GM20431 (cell line): ENCODE measurements around the gene ULK2.

Source experiments
- in situ Hi-C: fragments of 300-500 bp; cut with MseI, MboI; formaldehyde crosslinking; loops from one replicate; pipeline ENCODE4 v1.15.0; 2020; ENCODE audit warnings: low sequenced_read_pairs; ENCODE audit not compliant: unreplicated experiment

Gene ULK2

DNA sequence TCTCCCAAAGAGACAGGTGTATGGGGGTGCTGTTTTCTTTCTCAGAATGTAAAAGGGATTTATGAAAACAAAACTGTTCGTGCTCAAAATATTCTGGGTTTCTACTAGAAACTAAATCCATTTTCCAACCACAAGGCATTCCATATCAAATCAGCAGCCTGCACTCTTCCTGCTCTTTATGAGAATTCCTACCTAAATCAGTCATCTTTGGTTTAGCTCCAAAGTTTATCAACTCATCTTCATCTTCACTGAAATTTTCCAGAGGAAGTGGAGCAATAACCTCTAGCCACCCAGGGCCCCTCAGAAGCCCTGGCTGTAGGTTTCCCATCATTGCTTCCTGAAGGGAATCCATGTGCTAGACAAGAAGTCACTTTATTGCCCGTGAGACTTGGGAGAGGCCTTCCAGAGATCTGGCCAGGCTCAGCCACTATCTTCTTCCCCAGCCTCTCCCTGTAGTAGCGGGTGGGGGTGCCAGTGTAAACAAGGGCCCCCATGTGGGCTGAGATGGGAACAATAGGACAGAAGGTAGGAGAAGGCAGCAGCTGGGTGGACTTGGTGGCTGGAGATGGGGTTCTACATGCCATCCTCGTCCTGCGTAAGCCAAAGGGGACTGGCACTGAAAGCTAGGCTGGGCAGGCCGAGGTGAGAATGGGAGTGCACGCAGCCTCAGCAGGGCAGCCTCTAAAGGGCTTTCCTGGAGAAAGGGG is 97.6 kb downstream of the ULK2 start:
- in situ Hi-C loops, result loop anchor here (10.0 kb wide), 1 partner anchor 255 kb away; no protein-coding TSS in a partner anchor

DNA sequence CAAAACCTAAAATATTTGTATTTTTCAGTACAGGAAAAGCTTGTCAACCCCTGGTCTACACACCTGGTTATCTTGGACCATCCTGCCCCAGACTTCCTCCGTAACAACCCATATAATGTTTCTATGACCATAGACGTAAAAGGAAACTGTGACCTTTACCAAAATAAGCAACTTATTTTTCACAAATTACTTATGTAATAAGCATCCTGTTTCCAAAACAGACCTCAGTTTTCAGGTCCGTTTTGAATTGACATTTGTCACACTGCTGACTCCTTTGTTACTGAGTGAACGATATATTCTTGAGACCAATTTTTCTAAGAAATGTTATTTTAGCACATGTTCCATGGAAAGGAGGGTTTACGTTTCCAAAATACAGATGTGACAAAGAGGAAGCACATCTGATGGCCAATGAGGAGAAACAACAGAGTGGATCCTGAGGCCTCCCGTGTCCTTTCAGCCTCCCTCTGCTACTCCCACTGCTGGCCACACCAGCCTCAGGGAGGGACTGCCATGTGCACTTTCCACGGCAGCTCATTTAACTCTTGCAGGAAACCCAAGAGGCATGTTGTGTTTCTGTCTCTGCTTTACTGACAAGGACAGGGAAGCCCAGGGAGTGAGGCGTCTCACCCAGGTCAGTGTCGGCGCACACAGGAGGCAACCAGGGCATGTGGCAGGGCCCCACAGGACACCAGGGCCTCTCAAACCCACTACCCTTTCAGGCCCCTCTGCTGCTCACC is 99.5 kb downstream of the ULK2 start:
- in situ Hi-C loops, result loop anchor here (10.0 kb wide), 1 partner anchor 253 kb away; no protein-coding TSS in a partner anchor

DNA sequence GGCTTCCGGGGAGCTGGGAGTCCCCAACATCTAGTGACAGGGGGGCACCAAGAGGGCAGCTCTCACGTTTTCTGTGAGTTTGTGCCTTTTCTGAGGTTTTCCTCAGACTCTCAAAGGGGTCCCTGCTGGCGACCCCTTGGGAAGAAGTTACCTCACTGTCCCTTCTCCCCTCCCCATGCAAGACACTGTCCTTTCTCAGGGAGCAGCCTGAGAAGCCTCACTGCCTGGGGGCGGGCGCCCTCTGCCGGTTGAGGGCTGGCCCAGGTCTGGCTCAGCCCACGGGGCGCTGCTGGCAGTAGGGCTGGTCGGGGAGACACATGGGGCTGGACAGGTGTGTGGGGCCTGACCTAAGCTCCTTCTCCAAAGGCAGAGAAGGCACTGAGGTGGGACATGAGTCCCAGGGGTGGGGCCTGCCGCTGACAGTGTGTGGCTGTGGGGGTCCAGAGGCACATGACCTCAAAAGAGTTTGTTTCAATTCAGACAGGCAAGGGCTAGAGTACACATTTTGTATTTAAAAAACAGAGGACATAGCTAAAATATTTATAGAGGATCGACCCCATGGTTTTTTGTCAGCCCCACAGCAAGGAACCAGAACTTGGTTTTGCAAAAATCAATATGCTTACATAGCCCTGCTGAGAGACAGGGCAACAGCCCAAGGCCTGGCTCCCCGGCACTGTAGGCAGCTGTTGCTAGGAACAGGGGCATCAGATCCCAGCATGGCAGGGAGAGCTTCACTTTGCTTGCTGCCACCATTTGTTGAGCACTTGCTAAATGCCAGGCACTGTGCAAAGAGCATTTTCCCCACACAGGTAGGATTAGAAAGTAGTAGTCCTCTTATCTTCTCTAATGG is 101.1 kb downstream of the ULK2 start:
- in situ Hi-C loops, result loop anchor here (10.0 kb wide), 1 partner anchor 252 kb away; no protein-coding TSS in a partner anchor

DNA sequence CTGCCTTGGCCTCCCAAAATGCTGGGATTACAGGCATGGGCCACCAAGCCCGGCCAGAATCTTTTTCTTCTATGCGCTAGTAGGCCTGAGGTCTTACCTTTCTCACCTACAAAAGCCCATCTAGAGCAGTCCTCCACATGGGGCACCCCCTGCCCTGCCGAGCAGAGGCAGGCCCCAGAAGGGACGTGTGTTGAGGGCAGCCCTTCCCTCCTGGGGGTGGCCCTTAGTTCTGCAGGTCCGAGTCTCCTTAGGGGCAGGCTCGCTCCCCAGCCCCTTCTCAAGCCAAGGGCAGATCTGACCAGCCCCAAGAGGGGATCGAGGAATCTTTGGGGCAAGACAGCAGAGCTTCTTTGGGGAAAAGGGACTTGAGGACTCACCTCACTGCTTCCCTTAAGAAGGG is 101.7 kb downstream of the ULK2 start:
- in situ Hi-C loops, result loop anchor here (10.0 kb wide), 1 partner anchor 251 kb away; no protein-coding TSS in a partner anchor

DNA sequence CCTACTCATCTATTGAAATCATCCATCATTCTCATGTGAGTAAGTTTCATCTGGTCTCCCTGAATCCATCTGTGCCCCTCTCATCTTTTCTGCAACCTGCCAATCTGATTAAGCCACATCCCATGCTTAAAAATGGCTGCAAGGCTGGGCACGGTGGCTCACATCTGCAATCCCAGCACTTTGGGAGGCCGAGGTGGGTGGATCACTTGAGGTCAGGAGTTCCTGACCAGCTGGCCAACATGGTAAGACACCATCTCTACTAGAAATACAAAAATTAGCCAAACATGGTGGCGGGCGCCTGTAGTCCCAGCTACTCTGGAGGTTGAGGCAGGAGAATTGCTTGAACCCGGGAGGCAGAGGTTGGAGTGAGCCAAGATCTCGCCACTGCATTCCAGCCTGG is 103.7 kb downstream of the ULK2 start:
- in situ Hi-C loops, result loop anchor here (10.0 kb wide), 1 partner anchor 249 kb away; no protein-coding TSS in a partner anchor

DNA sequence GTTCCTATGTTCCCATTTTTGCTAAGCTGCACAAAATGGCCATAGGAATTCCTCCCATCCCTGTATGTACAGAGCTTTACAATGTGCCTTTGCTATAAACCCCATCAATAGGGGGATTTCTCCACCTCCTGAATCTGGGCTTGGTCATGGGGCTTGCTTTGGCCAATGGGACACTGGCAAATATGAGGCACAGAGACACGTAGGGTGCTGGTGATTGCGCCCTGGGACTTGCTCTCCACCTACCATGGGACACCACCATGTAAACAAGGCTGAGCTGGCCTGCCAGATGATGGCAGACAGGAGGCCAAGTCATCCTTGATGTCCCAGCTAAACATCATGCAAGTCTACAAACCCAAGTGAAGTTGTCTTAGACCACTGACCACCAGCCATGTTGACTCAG is 104.3 kb downstream of the ULK2 start:
- in situ Hi-C loops, result loop anchor here (10.0 kb wide), 1 partner anchor 249 kb away; no protein-coding TSS in a partner anchor

DNA sequence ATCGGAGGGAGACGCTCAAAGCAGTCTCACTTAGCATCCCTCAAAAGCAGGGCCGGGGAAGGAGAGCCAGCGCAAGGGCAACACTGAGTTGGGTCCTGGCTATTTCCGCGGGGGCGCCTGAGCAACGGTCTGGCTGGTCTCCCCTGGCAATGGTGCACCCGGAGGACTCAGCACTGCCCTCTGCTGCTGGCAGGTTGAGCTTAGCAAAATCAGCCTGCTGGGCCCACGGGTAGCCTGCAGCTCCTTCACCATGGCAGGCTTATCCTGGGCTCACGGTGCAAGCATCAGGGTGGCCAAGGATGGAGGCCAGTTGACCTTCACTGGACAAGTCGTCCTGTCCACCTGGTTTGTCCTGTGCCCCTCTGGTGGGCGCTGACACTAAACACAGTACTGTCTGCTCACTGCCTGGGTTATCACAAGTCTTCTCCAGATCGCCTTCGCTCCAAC is 105.2 kb downstream of the ULK2 start:
- in situ Hi-C loops, result loop anchor here (10.0 kb wide), 1 partner anchor 248 kb away; no protein-coding TSS in a partner anchor

DNA sequence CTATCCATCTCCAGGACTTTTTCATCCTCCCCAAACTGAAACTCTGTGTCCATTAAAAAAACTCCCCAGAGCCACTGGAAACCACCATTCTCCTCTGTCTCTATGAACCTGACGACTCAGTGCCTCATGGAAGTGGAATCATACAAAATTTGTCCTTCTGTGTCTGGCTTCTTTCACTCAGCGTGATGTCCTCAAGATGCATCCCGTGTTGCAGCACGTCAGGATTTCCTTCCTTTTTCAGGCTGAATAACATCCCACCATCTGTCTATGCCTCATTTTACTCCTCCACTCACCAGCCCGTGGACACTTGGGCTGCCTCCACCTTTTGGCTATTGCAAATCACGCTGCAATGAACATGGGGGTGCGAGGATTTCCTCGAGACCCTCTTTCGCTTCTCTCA is 107.0 kb downstream of the ULK2 start:
- in situ Hi-C loops, result loop anchor here (10.0 kb wide), 1 partner anchor 246 kb away; no protein-coding TSS in a partner anchor

DNA sequence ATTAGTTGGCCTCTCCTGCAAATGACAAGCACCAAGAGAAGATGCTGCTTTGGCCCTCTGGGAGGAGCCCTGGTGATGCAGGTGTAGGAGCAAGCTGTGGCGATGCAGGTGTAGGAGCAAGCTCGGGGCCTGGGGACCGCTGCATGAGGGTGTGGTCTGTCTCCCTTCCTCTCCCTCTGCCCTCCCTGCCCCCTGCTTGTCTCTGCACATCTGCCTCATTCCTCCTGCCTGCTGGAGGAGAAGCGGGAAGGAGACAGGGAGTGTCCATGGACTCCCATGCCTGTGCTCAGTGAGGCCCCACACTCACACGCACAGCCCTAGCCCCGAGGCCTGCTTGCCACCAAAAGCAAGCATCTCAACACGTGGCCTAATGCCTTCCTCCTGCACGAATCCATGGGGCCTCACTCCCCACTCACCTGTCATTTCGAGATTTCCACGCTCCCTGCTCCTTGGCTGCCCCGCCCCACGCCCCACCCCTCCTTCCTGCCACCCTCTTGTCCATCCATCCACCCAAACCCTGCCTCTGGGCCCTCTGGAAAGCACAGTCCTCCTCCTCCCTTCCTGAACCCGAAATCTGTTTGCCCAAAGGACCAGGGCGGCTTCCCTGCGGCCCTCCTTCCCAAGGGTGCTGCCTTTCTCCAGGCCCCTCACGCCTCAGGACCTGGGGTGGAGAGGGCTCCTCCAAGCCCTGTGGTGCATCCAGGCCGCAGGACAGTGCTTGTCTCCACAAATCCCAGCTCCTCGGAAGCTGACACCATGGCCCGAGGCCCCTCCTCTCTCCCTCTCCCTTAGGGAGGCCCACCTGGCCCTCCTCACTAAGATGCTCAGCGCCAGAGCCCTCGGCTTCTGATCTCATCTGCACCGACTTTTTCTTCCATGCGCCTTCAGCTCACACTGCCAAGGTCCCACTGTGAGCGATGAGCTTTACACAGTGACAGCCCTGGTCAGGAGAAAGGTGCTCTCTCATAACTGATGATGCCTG is 107.9 kb downstream of the ULK2 start:
- in situ Hi-C loops, result loop anchor here (10.0 kb wide), 1 partner anchor 245 kb away; no protein-coding TSS in a partner anchor

DNA sequence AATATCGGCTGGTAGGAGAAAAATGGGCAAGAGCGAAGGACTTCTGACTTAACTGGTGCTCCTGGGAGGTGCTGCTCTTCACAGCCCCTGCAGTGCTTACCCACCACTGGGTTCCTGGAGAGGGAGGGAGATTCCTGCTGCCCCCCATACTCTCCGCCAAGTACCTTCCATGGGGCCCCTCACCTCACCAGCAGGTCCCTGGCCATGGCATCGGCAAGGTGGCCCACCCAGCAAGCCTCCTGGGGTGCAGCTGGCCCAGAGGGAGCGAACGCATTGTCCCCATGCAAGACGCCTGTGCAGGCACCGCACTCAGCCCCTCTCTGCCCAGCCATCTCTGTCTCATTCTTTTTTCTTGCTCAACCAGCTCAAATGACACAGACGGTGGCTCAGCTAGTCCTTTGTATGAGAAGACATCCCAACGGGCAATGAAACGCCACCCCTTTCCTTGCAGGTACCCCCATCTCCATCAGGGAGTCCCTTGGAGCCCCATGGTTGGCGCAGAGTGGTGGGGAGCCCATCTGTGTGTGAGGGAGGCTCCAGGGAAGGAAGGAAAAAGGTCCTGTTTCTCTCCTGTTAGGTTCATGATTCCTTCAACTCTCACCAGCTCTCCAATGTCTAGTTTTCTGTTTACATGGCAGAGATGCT is 110.1 kb downstream of the ULK2 start:
- in situ Hi-C loops, result no loop called here

DNA sequence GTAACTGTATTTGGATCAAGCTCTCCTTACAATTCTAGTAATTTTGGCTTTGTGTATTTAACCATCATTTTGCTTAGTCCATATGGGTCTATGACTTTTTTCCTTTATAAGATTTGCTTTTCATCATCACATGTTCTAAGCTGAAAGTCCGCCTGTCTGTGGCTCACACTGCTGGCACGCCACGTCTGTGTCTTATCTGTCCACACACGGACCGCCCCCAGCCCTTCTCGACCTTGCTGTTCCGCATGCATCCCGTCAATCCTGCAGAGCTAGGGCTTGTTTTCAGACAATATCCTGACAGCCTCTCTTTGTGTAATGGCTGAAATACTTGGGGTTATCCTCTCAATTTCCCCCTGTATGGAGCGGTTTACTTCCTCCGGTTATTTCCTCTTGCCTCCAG is 111.2 kb downstream of the ULK2 start:
- in situ Hi-C loops, result no loop called here

DNA sequence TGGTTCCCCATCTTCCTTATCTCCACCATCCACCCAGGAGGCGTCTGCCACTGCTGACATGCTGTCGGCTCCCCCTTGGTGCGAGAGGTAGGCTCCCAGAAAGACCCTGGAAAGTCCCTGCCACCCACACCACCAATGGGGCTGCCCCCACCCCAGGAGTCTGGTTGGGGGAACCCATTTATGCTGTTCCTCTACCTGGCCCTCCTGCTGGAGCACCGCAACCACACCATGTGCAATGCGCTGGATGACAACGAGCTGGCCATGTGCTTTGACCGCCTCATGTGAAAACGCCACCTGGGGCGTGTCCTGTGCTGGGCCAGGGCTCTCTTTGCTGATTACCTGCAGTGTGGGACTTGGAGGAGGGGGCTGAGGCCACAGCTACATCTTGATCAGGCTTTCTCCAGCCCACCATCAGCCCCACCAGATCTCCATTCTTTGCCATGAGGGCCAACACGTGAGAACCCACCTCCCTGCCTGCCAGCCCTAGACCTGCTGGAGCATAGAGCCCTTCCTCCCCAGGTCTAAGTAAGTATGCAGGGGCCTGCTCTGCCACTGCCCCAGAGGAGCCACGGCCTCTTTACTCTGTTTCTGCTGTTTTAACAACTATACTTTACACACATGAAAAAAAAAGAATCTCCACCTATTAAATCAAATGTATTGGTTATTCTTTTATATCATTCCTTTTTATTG is 111.8 kb downstream of the ULK2 start:
- in situ Hi-C loops, result no loop called here

DNA sequence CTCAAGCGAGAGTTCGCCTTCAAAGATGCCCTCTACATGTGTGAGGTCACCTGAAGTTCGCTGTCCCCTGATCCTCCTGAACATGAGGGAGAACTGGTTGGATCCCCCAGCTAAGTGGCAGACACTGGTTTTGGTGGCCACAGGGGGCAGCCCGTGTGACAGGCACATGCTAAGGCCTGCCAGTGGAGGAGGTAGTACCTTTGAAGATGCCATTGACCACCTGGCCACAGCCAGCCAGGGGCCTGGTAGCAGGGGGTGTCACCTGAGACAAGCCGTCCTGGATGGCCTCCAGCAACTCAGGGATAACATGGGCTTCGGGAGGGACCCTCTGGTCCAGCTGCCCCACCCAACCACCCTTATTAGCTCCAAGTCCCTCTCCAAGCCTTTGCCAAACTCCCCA is 112.3 kb downstream of the ULK2 start:
- in situ Hi-C loops, result no loop called here

DNA sequence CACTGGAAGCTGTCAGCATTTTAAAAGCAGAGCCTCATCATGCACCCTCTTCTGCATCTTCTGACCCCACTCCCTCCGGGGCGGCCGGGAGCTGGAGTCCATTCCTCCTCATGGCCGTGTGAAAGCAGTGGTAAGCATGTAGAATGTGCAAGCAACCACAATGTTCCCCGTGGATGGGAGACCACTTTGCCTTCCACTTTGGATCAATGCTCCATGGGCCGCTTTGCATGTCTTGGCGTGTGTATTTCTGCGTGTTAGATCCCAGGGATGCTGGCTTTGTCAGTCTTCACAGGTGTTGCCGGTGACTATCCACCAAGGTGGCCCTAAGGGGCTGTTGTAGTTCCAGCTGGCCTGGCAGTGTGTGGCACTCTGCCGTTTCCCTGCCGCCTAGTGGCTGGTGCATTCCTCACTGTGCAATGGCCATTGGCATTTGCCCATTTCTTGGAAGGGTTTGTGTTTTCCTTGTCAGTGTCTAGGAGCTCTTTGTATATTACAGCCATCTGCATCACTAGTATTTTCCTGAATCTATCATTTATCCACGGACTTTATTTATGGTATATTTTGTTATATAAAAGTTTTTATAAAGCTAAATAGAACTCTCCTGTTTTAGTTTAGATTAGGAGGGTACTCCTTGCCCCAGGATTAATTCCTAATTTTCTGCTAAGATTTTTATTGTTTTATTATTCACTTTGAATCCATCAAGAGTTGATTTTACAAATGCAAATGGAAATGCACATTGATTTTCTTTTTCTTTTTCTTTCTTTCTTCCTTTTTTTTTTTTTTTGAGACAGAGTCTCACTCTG is 113.9 kb downstream of the ULK2 start:
- in situ Hi-C loops, result no loop called here

DNA sequence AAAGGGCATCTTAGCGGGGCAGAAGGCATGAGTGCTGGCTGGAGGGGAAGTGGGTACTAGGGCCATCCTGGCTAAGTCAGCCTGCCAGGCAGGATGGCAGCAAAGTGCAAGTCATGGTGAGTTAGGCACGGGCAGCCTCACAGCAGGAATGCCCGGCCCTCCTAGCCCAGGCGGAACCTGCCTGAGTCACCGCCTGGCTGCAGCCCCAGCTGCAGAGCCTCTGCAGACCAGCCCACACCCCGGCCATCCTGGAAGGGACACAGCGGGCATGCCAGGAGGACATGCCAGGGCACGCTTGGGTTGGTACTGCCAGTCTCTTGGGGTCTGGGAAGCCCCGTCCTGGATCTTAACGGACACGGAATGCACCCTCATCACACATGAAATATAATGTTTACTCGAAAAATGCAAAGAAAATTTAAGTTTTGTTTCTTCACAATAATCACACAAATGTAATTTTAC is 114.7 kb downstream of the ULK2 start:
- in situ Hi-C loops, result no loop called here

DNA sequence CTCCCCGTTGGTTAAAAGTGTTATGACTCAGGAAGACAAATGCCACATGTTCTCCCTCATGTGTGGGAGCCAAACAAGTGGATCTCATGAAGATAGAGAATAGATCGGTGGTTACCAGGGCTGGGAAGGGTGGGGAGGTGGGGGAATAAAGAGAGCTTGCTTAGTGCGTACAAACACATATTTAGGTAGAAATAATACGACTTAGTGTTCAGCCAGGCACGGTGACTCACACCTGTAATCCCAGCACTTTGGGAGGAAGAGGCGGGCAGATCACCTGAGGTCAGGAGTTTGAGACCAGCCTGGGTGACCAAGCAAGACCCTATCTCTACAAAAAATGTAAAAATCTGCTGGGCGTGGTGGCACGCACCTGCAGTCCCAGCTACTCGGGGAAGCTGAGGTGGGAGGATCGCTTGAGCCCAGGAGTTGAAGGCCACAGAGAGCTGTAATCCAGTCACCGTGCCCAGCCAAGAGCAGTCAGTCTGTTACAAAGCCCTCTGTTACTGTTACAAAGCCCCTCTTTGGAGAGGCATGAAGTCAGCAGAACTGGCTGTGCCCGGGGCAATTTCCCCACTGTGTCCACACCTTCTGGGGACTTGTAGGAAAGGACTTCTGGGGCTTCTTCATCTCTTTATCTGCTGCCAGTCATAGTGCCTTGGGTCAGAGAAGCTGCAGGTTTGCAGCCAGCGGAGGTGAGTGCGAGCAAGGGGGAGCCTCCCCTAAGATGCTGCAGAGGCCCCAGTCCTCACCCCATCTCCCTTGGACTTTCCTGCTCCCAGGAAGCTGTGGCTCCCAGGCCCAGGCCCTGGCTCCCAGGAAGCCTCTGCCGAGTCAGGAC is 115.3 kb downstream of the ULK2 start:
- in situ Hi-C loops, result no loop called here
